Testis (tissue), 2 donors: ENCODE measurements around the gene ATP13A3.

Source experiments
- CTCF ChIP-seq, 3 experiments: fragments of 450-650 bp in 2 of 3; fragments of 200-600 bp in 1 of 3; sonication (generic) in 1 of 3; IDR thresholded peaks; one replicate each; pipeline ENCODE4 v1.5.1; 2016 to 2019; ENCODE audit warnings: antibody characterized with exemption in 3 of 3, mild to moderate bottlenecking in 2 of 3, moderate library complexity in 1 of 3
- POLR2A ChIP-seq: fragments of 450-650 bp; IDR thresholded peaks from one replicate; pipeline ENCODE4 v1.6.1; 2017; ENCODE audit warnings: antibody characterized with exemption, mild to moderate bottlenecking, moderate library complexity

GRCh38 chr3:194527726-194528125, 40.9 kb upstream of the ATP13A3 start:
- no peak for TF ChIP-seq POLR2A
- TF ChIP-seq CTCF (IDR thresholded peaks at IDR 0.05), result no peak
